ENCODE measurements around the gene AUTS2.

AUTS2 gene

DNA sequence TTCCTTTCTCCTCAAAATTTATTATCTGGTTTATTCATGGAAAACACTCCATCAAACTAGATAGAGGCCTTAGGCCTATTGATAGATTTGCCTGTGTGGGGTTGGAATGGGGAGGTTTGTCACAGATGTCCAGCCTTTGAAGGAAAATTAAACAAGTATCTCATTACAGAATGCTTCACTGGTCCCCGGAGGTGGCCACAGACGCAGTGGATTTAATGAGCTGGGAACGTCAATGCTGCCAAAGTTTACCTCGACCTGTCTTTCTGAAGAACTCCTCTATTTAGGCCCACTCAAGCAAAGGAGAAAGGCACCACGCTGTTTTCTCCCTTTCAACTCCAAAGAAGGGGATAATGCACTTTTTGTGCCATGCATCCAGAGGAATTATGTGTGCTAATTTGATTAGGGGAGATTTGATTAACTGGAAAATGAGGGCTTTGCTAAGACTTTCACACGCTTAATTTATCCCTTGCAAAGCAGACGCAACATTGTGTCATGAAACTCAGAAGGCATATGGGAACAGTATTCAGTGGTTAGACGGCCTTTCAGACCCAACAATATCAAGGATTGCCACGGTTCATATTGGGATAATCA, 974.9 kb downstream of the AUTS2 start:
- no peak overlapping the region for H3K9ac ChIP-seq (ENCODE audit: low read depth, low read length)
- H3K9me3 ChIP-seq (ENCODE audit: insufficient read depth, low read depth, low read length), result no peaks in the 10 kb centered on the region
- no peak overlapping the region for H3K27ac ChIP-seq (ENCODE audit: low read length)
- no peak overlapping the region for H3K4me3 ChIP-seq (ENCODE audit: low read length)
- no peaks in the 10 kb centered on the region for H3K36me3 ChIP-seq (ENCODE audit: insufficient read depth, low read depth, low read length)
- no peaks in the 10 kb centered on the region for H3K4me1 ChIP-seq (ENCODE audit: insufficient read depth, low read length)
- H3K27me3 ChIP-seq (ENCODE audit: insufficient read depth, low read length), result peaks cover 44% of the 10 kb centered on the region

DNA sequence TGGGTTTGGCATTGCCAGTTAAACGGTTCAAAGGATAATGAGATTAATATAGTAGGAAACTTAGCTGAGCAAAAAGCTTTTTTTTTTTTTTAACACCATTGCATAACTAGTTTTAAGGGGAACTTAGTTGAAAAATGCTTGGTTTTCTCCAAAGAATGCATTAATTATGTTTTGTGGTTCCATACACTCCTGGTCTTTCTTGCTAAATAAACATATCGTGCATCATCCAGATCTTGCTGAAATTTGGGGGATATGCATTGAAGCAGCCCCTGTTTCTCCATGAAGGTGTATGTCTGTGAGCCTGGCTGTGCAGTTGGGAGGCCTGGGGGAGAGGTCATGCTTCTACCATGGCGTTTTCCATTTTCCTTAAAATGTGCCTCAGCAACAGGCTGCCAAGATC, 975.4 kb downstream of the AUTS2 start:
- peaks cover 43% of the 10 kb centered on the region for H3K27me3 ChIP-seq (ENCODE audit: insufficient read depth, low read length)
- H3K9me3 ChIP-seq (ENCODE audit: insufficient read depth, low read depth, low read length), result no peaks in the 10 kb centered on the region
- no peak overlapping the region for H3K27ac ChIP-seq (ENCODE audit: low read length)
- H3K36me3 ChIP-seq (ENCODE audit: insufficient read depth, low read depth, low read length), result no peaks in the 10 kb centered on the region
- H3K4me3 ChIP-seq (ENCODE audit: low read length), result no peak overlapping the region
- no peaks in the 10 kb centered on the region for H3K4me1 ChIP-seq (ENCODE audit: insufficient read depth, low read length)
- no peak overlapping the region for H3K9ac ChIP-seq (ENCODE audit: low read depth, low read length)

DNA sequence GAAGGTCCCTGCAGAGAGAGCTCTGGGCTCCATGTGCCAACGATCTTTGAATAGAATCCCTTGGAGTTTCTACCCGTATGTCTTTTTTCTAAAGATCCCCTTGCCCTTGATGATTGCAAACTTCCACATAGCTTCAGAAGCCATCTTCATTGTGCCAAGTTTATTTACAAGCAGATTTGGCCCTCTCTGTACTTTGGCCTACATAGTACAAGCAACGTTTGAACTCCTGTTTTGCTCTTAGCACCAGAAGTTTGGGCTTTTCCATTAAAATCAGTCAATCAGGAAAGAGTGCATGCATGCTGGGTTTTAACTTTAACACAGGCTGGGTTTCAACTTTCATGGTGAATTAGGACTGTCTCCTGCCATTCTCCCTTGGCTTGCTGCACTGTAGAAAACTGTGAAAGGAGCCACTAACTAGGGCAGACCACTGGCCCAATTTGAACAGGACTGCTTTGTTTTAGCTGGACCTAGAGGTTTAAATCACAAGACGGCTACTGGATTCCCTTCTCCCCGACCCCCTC, 976.1 kb downstream of the AUTS2 start:
- H3K4me1 ChIP-seq (ENCODE audit: insufficient read depth, low read length), result no peaks in the 10 kb centered on the region
- no peaks in the 10 kb centered on the region for H3K9me3 ChIP-seq (ENCODE audit: insufficient read depth, low read depth, low read length)
- no peak overlapping the region for H3K4me3 ChIP-seq (ENCODE audit: low read length)
- H3K9ac ChIP-seq (ENCODE audit: low read depth, low read length), result no peak overlapping the region
- no peaks in the 10 kb centered on the region for H3K36me3 ChIP-seq (ENCODE audit: insufficient read depth, low read depth, low read length)
- H3K27me3 ChIP-seq (ENCODE audit: insufficient read depth, low read length), result peaks cover 38% of the 10 kb centered on the region
- H3K27ac ChIP-seq (ENCODE audit: low read length), result no peak overlapping the region

DNA sequence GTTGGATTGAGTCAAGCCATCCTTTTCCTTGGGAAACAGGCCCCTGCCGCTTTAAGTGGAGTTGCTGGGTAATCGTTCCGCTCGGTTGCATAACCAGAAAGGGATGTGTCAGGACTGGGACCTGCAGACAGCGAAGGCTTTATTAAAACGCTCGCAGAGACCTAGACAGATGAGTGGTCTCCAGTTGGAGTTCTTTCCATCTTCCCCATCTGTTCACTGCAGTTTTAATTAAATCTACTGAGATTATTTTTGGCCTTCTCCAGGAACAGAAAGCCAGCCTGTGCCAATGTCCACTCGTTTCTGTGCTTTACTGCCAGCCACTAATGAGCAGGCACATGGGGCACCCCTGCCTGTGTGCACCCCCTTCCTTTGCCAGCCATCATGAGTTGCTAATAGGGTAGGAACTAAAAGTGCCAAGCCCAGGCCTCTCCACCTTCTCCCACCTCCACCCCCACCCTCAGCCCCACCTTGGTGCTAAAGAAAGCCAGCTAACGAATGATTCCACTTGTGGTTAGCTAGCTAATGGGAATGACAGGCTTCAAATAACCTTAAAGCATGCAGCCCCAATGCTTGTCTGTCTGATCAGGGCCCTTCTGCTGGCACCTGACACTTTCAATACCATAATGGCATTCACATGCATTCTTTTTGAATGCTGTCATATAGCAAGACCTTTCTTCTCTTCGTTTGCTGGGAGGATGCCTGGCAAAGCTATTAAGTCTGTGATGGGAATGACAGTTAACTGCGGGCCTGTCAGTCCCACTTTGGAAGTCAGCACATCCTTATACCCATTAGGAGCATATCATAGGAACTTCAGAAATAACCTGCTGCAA, 976.9 kb downstream of the AUTS2 start:
- Histone ChIP-seq H3K9me3 (ENCODE audit: insufficient read depth, low read depth, low read length) (no peaks in the 10 kb centered on the region), H3K36me3 (ENCODE audit: insufficient read depth, low read depth, low read length) (no peaks in the 10 kb centered on the region), H3K27me3 (ENCODE audit: insufficient read depth, low read length) (peaks cover 33% of the 10 kb centered on the region; the same call in 1 of the 2 replicates), H3K27ac (ENCODE audit: low read length) (no peak overlapping the region), H3K4me1 (ENCODE audit: insufficient read depth, low read length) (no peaks in the 10 kb centered on the region), H3K4me3 (ENCODE audit: low read length) (no peak overlapping the region), H3K9ac (ENCODE audit: low read depth, low read length) (no peak overlapping the region)

DNA sequence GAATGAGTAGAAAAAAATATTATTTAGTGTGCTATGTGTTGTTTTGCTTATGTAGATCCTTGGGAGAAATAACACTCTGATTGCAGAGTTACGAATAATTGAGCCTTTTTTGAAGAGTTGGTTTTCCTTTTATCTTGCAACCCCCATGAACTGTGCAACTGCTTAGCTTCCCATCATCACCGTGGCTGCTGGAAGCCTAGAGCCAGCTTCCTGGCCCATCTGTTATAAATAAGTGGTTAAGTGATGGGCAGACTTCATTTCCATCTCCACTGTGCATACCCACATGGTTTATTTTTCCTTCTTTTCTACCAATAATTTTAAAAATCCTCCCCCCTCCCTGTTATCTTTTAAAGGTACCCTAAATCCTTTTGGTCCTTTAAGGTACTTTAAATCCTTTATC, 978.8 kb downstream of the AUTS2 start:
- H3K4me3 ChIP-seq (ENCODE audit: low read length), result no peak overlapping the region
- H3K27ac ChIP-seq (ENCODE audit: low read length), result no peak overlapping the region
- no peaks in the 10 kb centered on the region for H3K9me3 ChIP-seq (ENCODE audit: insufficient read depth, low read depth, low read length)
- H3K36me3 ChIP-seq (ENCODE audit: insufficient read depth, low read depth, low read length), result no peaks in the 10 kb centered on the region
- no peak overlapping the region for H3K9ac ChIP-seq (ENCODE audit: low read depth, low read length)
- H3K4me1 ChIP-seq (ENCODE audit: insufficient read depth, low read length), result peaks cover 5% of the 10 kb centered on the region
- peaks cover 32% of the 10 kb centered on the region; the same call in 1 of the 2 replicates for H3K27me3 ChIP-seq (ENCODE audit: insufficient read depth, low read length)

DNA sequence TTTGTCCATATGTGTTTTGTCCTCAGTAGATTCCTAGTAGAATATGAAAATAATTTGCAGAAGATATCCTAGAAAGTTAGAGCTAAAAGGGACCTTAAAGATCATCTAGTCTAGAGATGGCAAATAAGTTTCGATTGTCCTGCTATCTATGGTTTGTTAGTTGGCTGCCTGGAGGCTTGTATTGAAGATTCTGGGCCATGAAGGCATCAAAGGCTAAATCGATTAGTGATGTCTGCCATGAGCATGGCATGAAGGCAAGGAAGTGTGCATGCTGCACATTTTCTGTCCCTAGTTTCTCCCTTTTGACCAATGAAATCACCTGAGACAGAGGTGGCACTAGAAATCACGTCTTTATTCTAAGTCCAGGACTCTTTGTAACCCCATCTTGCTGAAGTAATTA, 979.9 kb downstream of the AUTS2 start:
- H3K4me3 ChIP-seq (ENCODE audit: low read length), result no peak overlapping the region
- H3K27me3 ChIP-seq (ENCODE audit: insufficient read depth, low read length), result peaks cover 32% of the 10 kb centered on the region; the same call in 1 of the 2 replicates
- peaks cover 15% of the 10 kb centered on the region for H3K4me1 ChIP-seq (ENCODE audit: insufficient read depth, low read length)
- H3K27ac ChIP-seq (ENCODE audit: low read length), result no peak overlapping the region
- no peak overlapping the region for H3K9ac ChIP-seq (ENCODE audit: low read depth, low read length)
- no peaks in the 10 kb centered on the region for H3K9me3 ChIP-seq (ENCODE audit: insufficient read depth, low read depth, low read length)
- H3K36me3 ChIP-seq (ENCODE audit: insufficient read depth, low read depth, low read length), result no peaks in the 10 kb centered on the region

DNA sequence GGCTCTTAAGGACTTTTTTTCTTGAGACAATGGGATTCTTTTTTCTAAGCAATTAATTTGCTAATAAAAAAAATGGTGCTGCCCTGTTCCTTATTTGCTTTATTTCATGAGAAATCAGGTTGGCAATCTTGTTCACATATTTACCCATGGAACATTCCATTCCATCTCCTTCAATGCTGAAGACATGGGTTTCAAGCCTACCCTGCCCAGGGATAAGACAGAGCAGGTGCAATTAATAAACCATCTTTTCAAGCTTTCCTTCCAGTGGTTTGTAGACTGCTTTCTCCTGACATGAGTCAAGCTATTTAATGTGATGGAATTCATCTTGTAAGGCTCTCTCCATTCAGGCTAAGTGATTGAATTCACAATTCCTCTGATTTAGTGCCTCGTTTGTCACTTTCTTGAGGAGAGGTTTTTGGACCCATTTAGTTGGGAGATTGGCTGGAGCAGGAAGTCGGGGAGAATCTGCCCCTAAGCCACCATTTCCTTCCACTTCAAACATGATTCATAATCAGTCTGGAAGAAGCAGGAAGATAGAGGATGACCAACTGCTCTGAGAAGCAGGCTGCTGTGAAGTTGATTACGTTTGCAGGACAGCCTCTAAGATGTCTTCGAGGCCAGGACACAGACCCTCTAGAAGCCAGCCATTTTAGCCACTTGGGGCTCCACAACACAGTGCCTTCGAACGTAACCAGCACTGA, 981.3 kb downstream of the AUTS2 start:
- Histone ChIP-seq H3K4me3 (ENCODE audit: low read length) (no peak overlapping the region), H3K27me3 (ENCODE audit: insufficient read depth, low read length) (peaks cover 26% of the 10 kb centered on the region; the same call in 1 of the 2 replicates), H3K4me1 (ENCODE audit: insufficient read depth, low read length) (peaks cover 27% of the 10 kb centered on the region), H3K36me3 (ENCODE audit: insufficient read depth, low read depth, low read length) (no peaks in the 10 kb centered on the region), H3K9ac (ENCODE audit: low read depth, low read length) (no peak overlapping the region), H3K9me3 (ENCODE audit: insufficient read depth, low read depth, low read length) (no peaks in the 10 kb centered on the region), H3K27ac (ENCODE audit: low read length) (no peak overlapping the region)

DNA sequence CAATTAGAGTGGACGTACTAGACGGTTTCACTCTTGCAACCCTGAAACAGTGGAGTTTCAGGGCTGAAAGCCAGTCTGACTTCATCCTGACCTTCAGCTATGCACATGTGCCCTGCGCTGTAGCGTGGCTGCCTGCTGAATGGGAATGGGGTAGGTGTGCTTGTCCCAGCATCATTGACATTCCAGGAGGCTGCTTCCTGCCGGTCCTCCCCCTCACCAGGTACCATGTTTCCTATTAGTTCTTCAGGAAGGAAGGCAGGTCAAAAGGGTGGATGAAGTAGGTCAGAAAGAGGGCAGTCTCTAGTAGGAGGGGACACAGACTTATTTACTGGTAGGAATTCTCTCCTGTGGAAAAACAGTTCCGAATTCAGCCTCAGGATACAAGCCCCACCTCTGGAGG, 981.9 kb downstream of the AUTS2 start:
- Histone ChIP-seq H3K9me3 (ENCODE audit: insufficient read depth, low read depth, low read length) (no peaks in the 10 kb centered on the region), H3K27me3 (ENCODE audit: insufficient read depth, low read length) (peaks cover 23% of the 10 kb centered on the region; the same call in 1 of the 2 replicates), H3K9ac (ENCODE audit: low read depth, low read length) (no peak overlapping the region), H3K4me1 (ENCODE audit: insufficient read depth, low read length) (peaks cover 29% of the 10 kb centered on the region), H3K36me3 (ENCODE audit: insufficient read depth, low read depth, low read length) (no peaks in the 10 kb centered on the region), H3K4me3 (ENCODE audit: low read length) (no peak overlapping the region), H3K27ac (ENCODE audit: low read length) (no peak overlapping the region)

DNA sequence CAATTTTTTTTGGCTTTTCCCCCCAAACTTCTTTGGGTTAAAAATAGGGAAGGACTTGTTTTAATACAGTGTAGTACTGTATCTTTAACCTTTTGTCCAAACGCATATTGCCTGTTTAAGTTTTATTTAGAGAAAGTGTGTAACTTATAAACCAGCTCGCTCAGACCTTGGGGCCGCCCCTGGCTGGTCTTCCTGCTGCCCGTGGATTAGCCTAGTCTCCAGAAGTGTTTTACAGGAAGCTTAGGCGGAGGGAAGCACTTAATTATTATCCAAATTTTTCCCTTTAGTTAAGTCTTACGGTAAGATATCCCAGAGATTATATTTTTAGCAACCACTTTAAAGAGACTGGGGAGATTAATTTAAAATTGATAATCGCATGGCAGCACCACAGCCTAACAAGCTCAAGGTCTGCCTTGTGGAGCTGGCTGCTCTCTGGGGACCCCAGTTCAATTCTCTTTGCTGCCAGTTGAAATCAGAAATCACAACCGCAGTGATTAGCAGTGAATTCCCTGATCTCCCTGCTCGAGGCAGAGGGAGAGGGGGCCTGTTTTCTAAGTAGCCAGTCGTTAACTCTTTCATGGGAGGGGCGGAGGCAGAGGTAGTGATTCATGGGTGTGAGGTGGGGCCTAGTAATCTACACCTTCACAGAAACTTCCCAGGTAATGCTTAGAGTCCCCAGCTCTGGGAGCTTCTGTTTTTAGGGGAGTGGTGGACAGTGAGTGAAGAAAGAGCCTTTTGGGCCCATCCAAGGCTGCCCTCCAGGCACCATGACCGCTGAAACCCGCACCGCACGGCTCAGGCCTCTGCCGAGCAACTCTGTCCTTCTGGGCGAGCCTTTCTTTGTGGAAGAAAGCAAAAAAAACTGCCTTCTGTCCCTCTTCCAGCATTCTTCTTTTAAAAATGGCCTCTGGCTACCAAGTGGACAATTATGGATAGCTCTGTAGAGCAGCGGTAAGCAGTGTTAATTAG, 984.9 kb downstream of the AUTS2 start:
- H3K27ac ChIP-seq (ENCODE audit: low read length), result no peak overlapping the region
- H3K9ac ChIP-seq (ENCODE audit: low read depth, low read length), result peak overlapping the region; percentile 24; the same call in 1 of the 2 replicates
- H3K36me3 ChIP-seq (ENCODE audit: insufficient read depth, low read depth, low read length), result no peaks in the 10 kb centered on the region
- no peaks in the 10 kb centered on the region for H3K9me3 ChIP-seq (ENCODE audit: insufficient read depth, low read depth, low read length)
- peaks cover 16% of the 10 kb centered on the region for H3K27me3 ChIP-seq (ENCODE audit: insufficient read depth, low read length)
- peaks cover 42% of the 10 kb centered on the region for H3K4me1 ChIP-seq (ENCODE audit: insufficient read depth, low read length)
- no peak overlapping the region for H3K4me3 ChIP-seq (ENCODE audit: low read length)

DNA sequence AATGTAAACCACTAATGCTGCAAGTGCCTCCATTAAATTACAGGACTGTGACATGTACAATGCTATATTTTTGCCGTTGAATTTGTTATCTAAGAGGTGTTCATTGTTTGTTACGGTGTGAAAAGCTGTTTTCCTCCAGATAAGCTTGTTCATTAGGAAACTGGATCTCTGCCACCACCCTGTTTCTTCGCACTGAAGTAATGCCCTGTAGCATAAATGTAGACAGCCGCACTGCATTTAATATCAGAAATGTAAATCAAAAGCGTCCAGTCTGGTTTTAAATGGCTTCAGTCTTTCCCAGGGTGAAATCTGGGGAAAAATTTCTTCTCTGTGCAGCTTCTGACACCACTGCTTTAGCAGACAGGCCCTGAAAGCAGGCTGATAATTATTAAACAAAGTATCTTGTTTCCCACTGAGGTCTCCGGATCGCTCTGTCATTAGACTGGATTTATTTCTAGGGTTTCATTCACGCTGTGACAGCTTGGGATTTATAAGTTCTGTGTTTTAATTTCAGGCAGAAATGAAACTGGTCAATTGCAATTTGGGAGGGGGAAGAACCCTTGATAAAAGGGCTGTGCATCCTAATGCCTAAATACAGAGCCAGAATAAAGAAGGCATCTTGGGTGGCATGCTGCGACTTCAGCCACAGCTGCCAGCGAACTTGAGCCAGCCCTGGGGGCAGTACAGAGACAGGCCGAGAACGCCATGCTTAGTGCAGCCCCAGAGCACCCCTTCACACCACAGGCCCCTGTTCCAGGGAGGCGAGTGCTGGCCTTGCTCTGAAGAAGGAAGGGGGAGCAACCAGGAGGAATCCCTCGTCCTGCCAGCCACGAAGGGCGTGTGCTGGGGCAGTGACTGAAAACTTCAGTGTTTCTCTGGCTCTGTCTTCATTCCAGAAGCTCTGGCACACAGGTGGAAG, 985.9 kb downstream of the AUTS2 start:
- peaks cover 52% of the 10 kb centered on the region for H3K4me1 ChIP-seq (ENCODE audit: insufficient read depth, low read length)
- peaks cover 16% of the 10 kb centered on the region for H3K27me3 ChIP-seq (ENCODE audit: insufficient read depth, low read length)
- H3K9me3 ChIP-seq (ENCODE audit: insufficient read depth, low read depth, low read length), result no peaks in the 10 kb centered on the region
- H3K36me3 ChIP-seq (ENCODE audit: insufficient read depth, low read depth, low read length), result no peaks in the 10 kb centered on the region
- no peak overlapping the region for H3K27ac ChIP-seq (ENCODE audit: low read length)
- H3K4me3 ChIP-seq (ENCODE audit: low read length), result no peak overlapping the region
- H3K9ac ChIP-seq (ENCODE audit: low read depth, low read length), result no peak overlapping the region; the same call in 1 of the 2 replicates

All from iPS-20b (cell line).